HG03064 (cell line): ENCODE data around the gene RPTOR.

ENCODE experiments used
- ATAC-seq: cut with Tn5 transposase; IDR thresholded peaks from one replicate; pipeline ENCODE4 v1.9.1; 2021; ENCODE audit warnings: low read depth; ENCODE audit not compliant: unreplicated experiment

The RPTOR gene

GRCh38 chr17:80636361-80637018 is 91.9 kb downstream of the RPTOR start:
- no peak for ATAC-seq

DNA sequence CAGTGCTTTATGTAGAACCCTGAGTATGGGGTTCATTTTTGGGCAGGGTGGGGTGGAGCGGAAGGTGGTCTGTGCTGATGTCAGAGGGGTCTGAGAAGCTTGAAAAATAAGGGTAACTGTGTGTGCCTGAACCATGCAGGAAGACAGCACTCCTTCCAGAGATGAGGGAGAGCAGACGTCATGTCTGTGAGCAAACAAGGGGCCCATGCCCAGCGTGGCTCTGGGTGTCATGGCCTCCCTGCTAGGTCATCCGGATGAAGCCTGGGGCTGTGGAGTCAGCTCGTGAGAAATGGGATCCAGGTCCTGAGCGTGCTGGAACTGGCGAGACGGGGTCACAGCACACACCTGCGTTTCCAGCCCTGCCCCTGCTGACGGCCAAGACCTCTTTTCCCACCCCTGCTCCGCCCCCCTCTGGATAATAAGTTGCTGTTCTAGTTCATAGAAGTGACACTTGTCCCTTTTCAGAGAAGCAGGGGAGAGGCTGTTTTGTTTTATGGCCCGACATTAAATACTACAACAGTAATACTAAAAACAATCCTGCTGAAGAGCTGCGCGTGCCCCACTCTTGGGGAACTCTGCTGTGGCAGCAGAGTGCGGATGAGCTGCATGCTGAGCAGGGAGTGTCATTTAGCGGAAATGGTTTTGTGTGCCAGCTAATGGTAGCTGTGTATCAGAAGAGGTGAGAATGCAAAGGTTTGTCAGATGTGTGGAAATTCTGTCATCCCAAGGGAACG is 92.6 kb downstream of the RPTOR start:
- no peak for ATAC-seq

DNA sequence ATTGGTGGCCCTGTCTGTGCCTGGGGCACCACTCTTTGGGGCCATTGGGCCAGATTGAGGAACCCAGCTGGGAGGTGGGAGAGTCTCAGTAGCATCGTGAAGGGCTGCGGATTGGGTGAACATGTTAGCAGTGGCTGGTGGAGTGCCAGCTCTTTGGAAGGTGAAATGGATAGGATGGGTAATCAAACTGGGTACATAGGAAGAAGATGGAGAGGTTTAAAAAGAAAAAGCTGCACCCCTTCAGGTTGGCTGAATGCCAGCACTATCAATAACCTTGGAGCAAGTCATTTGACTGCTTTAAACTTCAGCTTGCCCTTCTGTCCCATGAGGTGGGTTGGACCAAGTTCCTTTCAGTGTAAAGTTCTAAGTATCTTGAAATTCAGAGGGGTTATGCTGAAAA is 95.0 kb downstream of the RPTOR start:
- no peak for ATAC-seq

- no peak for ATAC-seq
These were observed 95.9 kb downstream of the RPTOR start for GRCh38 chr17:80640366-80641084.

- ATAC-seq = no peak
These were observed 98.9 kb downstream of the RPTOR start for GRCh38 chr17:80643326-80644099.

GRCh38 chr17:80644536-80644935 is 99.9 kb downstream of the RPTOR start:
- no peak for ATAC-seq

GRCh38 chr17:80645706-80646325 is 101.2 kb downstream of the RPTOR start:
- no peak for ATAC-seq

GRCh38 chr17:80646328-80646727 is 101.7 kb downstream of the RPTOR start:
- ATAC-seq = no peak

DNA sequence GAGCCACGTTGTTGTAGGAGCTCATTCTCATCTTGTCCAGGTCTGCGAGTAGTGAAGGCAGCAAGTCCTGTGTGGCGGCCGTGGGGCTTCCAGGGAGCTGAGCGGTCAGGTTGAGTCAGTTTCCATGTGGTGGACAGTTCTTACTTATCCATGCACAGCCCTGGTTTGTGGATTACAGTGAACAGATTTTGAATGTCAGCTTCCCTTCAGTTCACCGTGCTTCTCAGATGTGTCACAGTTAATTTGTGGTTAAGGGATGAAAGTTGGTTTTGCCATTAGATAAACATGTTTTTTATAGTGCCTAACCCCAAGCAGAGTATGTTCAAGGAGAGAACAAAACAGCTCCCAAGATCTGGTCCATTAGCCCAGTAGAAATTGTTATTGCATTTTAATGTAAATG is 103.1 kb downstream of the RPTOR start:
- no peak for ATAC-seq

- no peak for ATAC-seq
These were observed 104.6 kb downstream of the RPTOR start for GRCh38 chr17:80649200-80649644.

DNA sequence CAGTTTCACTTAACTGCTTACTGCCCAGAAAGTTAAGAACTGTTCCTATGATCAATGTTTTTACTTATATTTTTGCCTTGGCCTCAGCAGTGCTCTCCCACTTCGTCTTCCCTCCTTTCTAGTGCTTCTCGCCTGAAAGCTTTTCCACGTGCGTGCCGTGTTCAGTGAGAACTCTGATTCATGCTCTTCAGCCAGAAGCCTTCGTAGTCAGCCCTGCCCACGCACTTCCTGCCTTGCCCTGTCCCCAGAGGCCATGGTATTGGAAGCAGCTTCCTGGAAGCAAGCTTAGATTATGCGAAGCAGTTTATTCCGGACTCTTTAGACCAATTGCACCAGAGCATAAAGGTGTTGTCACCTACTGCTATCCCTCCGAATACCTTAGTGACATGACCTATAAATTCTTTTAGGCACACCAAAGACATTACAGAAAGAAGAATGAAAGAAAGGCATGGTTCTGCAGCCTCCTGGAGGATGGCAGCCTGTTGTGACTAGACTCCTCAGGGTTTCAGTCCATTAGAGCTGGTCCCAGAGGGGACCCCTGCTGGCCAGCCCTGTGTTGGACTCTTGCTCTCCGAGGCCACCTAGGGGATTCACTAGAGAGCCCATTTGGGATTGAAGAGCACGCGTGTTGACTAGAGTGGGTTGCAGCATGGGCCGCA is 105.2 kb downstream of the RPTOR start:
- ATAC-seq = no peak

GRCh38 chr17:80650331-80650672 is 105.7 kb downstream of the RPTOR start:
- no peak for ATAC-seq

DNA sequence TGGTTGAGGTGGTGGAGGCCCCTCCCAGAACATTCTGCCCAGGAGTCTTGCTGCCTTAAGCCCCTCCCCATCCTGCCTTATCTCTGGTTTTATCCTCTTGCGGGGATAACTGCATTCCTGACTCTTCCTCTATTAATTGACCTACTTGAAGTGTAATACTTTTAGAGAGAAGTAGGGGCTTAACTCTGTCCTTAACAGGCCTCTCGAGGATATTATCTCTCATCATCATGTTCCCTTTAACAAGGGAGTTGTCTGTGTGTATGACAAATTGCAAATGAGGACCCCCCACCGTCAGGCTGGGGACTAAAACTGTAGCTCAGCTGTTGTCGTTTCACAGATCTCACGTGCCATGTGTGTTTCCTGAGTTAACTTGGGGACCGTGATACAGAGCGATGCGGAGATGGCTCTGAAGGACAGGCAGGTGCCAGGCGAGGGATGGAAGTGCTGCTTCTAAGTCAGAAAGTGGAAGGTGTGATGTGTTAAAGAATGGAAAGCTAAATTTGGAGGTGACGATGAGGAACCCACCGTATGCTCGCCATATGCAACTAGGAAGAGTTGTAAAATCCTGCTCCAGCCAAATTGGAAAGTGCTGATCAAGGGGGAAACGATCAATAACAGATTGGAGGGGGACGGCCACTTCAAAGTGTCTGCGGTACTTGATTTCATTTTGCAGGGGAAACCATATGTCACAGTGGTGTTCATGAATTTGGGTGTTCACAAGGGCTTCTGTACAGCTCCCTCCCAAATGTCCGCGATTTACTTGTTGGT is 106.3 kb downstream of the RPTOR start:
- ATAC-seq = no peak

DNA sequence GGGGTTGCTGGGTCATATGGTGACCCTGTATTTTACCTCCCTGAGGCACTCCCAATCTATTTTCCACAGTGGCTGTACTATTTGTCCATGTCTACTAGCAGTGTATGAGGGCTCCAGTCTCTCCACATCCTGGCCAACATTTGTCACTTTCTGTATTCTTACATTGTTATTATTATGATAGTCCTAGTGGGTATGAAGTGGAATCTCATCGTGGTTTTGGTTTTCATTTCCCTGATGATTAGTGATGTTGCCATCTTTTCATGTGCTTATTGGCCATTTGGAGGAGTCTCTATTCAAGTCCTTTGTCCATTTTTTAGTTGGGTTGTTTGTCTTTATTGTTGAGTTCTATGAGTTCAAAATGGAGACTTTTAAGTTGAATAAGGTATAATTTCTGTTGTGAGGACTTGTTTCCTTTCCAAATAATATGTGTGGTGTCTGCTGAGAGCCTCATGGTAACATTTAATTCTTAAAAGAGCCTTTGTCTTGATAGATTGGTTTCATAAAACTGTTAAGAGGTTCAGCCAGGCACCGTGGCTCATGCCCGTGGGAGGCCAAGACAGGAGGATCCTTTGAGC is 108.2 kb downstream of the RPTOR start:
- ATAC-seq = no peak

DNA sequence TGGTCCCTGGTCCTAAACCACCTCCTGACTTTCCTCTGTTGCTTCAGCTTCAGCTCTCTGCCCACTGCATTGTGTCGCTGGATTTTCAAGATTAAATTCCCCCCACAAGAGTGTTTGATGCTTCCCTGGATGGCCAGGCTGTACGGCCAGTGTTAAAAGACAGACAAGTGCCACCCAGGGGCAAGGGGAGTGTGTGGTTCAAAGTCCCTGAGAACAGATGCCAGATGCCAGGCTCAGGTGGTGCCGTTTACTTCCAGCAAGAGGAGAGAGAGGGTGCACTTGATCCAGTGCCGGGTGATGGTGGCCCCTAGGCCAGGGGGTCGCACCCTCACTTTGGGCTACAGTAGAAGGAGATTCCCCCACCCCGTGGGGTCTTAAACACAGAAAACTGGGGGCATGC is 109.2 kb downstream of the RPTOR start:
- ATAC-seq = no peak

- no peak for ATAC-seq
These were observed 111.0 kb downstream of the RPTOR start for GRCh38 chr17:80655608-80656007.

GRCh38 chr17:80656590-80656989 is 112.0 kb downstream of the RPTOR start:
- no peak for ATAC-seq

GRCh38 chr17:80657561-80657960 is 112.9 kb downstream of the RPTOR start:
- no peak for ATAC-seq

GRCh38 chr17:80658821-80659220 is 114.2 kb downstream of the RPTOR start:
- ATAC-seq = no peak
